HG03025 (cell line): ENCODE data around the gene LAT.
"Not testable (repeated sequence)": the region's sequence is repeated elsewhere in the genome, so short reads cannot be mapped to it uniquely, and the experiment has no call there.

ENCODE experiments used
- ATAC-seq: cut with Tn5 transposase; IDR thresholded peaks from one replicate; pipeline ENCODE4 v1.9.1; 2021; ENCODE audit warnings: mild to moderate bottlenecking, moderate library complexity; ENCODE audit not compliant: unreplicated experiment, low FRiP score

Gene LAT

DNA sequence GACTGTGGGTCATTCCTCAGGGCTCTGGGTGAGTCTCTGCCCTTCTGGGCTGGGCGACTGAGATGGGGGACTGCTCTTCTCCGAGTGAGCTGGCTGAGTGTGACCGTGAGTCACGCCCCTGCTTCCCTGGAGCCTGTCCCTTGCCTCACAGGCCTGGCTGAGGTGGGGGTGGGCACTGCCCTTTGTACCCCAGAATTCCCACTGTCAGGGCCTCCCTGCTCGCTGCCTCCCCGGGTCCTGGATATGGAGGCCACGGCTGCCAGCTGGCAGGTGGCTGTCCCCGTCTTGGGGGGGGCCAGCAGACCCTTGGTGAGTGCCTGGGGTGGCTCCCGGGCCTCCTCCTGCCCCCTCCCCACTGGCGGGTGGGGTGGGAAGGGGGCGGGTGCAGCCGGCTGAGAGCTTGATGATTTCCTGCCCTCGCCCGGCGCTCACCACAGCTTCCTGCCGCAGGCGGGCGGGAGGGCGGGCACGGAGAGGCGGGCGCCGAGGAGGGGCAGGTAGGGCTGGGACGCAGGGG lies at the start of gene LAT:
Gene LAT (plus strand): TSS at position 434 of the 517 bp plus-strand sequence. CDS start 366 bp downstream, outside the sequence.
- ATAC-seq: no peak

- no peak for ATAC-seq
Observed at GRCh38 chr16:28935346-28935745, 49.5 kb upstream of the LAT start.

GRCh38 chr16:28935924-28936783 lies 48.7 kb upstream of the LAT start:
- ATAC-seq: no peak

- no peak for ATAC-seq
Observed at GRCh38 chr16:28936784-28937155, 48.1 kb upstream of the LAT start.

GRCh38 chr16:28937222-28937876 lies 47.5 kb upstream of the LAT start:
- no peak for ATAC-seq

- no peak for ATAC-seq
Observed at GRCh38 chr16:28938721-28939120, 46.1 kb upstream of the LAT start.

DNA sequence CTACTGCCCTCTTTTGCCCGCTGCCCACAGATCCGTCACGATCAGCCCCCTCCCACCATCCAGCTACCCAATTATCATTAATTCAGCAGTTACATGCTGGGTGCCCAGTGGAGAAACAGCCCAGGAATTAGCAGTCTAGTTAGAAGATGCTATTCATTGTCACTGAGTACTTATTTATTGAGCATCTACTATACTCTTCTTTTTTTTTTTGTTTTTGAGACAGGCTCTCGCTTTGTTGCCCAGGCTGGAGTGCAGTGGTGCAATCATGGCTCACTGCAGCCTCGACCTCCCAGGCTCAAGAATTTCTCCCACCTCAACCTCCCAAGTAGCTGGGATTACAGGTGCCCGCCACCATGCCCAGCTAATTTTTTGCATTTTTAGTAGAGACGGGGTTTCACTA lies 45.0 kb upstream of the LAT start:
- not testable (repeated sequence) for ATAC-seq

- ATAC-seq: no peak
Observed at GRCh38 chr16:28943281-28943680, 41.6 kb upstream of the LAT start.

DNA sequence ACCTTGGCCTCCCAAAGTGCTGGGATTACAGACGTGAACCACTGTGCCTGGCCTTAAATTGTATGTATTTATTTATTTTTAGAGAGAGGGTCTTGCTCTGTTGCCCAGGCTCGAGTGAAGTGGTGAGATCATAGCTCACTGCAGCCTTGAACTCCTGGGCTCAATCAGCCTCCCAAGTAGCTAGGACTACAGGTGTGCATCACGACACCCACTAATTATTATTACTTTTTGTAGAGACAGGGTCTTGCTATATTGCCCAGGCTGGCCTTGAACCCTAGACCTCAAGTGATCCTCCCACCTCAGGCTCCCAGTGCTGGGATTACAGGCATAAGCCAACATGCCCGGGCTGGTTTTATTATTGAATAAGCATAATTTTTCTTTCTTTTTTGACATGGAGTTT lies 38.2 kb upstream of the LAT start:
- no peak for ATAC-seq

GRCh38 chr16:28950648-28951409 lies 34.0 kb upstream of the LAT start, which contains the start of gene NFATC2IP:
Gene NFATC2IP (plus strand): TSS chr16:28950937. CDS start chr16:28951012, 75 bp downstream.
- peak; percentile 78 for ATAC-seq

DNA sequence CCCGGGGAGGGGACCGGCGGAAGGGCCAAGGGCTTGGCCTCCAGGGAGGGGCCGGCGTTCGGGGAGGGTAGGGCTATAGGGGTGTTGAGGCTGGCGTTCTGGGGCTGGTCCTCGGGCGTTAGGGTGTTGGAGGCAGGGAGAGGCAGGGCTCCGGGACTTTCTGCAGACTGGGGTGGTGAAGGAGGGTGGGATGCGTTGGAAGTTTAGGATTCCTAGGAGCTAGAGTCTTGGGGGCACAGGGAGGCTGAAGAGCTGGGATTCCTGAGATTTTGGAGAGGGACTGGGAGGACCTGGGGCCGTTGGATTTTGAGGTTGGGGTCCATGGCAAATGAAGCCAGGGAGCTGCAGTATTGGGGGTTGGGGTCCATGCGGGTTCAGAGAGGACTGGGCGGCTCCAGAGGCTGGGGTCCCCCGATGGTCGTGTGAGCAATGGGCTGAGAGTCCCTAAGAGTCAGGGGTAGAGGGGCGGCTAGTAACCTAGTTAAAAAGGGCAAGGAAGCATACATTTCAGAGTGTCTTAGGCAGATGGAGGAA lies 33.4 kb upstream of the LAT start:
- ATAC-seq: peak; percentile 7

- ATAC-seq: no peak
Observed at GRCh38 chr16:28958216-28958615, 26.6 kb upstream of the LAT start.

- ATAC-seq: no peak
Observed at GRCh38 chr16:28958836-28959235, 26.0 kb upstream of the LAT start.

DNA sequence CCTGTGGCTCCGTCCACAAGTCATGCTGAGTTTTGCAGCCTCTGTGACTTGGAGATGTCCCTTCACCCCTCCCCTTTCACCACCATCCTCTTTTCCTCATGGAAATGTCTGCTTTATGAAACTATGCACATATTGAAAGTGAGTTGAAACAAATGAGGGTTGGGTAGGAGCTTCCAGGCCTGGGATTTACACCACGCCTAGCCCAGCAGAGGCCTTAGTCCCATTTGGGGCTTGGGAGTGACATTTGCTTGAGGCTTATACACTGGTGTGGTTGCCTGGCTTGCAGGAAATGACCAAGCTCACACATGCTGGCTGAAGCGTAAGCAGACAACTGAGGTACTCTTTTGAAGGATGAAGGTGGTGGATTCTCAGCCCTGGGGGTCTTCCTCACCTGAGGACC lies 20.8 kb upstream of the LAT start:
- ATAC-seq: no peak

DNA sequence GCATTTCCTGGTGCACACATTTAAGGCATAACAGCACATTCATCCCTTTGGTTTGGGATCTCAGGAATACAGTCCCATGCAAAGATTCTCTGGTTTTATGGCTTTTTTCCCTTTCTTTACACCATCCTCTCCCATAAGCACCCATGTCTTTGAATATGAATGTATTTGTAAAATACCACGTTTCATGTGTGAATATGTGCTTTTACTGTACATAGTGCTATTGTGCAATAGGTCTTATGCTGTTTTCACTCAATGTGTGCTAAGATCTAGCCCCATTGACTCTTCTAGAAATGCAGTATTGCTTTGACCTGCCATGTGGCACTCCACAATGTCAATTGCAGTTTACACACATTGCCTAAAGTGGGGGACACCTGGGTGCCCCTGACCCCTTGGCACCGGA lies 20.4 kb upstream of the LAT start:
- no peak for ATAC-seq

DNA sequence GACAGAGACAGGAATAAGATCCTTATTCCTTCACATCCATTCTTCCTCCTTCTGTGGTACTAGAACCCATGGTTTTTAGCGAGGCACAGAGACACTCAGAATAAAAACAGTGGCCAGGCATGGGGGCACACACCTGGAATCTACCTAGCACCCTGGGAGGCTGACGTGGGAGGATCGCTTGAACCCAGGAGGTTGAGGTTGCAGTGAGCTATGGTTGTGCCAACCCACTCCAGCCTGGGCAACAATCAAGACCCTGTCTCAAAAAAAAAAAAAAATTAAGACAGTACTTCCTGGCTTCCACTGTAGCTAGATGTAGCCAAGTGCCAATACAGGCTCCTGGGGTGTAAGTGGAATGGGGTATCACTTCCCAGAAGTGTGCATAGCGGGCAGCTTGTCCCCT lies 17.7 kb upstream of the LAT start:
- no peak for ATAC-seq

DNA sequence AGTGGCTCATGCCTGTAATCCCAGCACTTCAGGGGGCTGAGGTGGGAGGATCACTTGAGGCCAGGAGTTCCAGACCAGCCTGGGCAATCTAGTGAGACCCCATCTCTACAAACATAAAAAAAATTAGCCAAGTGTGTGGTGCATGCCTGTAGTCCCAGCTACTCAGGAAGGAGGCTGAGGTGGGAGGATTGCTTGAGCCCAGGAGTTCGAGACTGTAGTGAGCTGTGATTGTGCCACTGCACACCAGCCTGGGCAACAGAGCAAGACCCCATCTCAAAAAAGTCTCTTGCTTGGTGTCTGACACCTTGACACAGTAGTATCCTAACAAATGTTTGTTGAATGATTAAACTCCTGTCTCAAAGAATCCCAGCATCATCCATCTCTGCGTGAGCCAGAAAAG lies 15.2 kb upstream of the LAT start:
- ATAC-seq: not testable (repeated sequence)

DNA sequence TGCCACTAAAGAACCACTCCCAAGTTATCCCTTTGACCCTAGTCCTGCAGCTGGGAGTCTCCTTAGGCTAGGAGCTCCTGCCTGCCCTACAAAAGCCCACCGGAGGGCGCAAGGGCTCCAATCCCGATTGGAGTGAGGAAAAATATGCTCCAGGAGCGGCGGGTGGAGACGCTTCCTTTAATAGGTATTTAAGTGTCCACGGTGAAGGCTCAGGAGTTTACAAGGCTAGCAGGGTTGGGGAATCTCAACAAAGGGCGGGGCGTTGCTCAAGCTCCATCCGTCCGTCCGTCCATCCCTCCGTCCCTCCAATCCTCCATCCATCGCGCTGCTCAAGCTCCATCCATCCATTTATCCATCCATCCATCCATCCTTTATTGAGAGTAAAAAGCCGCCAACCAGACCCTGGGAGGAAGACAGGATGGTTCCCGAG lies 10.8 kb upstream of the LAT start:
- ATAC-seq: no peak

DNA sequence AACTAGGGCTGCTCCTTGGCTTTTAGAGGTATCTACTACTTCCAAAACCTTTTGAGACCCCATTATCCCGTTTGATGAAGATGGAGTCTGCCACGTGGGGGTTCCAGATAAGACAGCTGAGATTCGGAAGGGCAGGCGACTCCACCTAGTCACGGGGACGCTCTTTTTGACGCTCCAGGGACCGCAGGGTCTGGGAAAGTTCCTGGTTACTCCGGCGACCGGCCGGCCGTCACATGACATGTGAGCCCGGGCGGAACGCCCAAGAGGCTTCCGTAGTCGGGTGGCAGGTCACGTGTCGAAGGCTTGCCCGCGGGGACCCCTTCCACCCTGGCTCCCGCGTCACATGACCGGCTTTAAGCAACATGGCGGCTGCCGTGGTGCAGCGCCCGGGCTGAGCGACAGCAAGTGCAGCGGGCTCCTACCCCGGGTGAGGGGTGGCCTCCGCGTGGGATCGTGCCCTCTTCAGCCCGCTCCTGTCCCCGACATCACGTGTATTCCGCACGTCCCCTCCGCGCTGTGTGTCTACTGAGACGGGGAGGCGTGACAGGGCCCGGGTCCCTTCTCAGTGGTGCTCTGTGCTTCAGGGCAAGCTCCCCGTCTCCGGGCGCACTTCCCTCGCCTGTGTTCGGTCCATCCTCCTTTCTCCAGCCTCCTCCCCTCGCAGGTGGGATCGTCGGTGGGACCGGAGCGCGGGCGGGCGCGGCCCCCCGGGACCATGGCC lies 10.3 kb upstream of the LAT start, which contains the start of gene SPNS1:
Gene SPNS1 (plus strand): TSS at position 342 of the 721 bp plus-strand sequence. CDS start 374 bp downstream, at position 716.
- ATAC-seq: peak; percentile 63

DNA sequence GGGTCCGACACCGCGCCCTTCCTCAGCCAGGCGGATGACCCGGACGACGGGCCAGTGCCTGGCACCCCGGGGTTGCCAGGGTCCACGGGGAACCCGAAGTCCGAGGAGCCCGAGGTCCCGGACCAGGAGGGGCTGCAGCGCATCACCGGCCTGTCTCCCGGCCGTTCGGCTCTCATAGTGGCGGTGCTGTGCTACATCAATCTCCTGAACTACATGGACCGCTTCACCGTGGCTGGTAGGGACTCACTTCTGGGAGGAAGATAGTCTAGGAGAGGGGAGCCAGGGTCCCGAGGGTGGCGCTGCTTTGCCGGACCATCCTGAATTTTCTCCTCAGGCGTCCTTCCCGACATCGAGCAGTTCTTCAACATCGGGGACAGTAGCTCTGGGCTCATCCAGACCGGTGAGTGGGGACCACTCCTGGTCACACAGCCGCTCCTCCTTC lies 9.7 kb upstream of the LAT start:
- peak; percentile 16 for ATAC-seq
